NOMO-1 (cell line): ENCODE measurements around the gene CEP152.
"Not testable (repeated sequence)": the region's sequence is repeated elsewhere in the genome, so short reads cannot be mapped to it uniquely, and the experiment has no call there.

Experiments
- DNase-seq, 2 experiments: peaks; one replicate each; lab custom pipeline; 2025; ENCODE audit not compliant: unreplicated experiment in 2 of 2; lab: John Stamatoyannopoulos, UW

Gene CEP152, protein sequence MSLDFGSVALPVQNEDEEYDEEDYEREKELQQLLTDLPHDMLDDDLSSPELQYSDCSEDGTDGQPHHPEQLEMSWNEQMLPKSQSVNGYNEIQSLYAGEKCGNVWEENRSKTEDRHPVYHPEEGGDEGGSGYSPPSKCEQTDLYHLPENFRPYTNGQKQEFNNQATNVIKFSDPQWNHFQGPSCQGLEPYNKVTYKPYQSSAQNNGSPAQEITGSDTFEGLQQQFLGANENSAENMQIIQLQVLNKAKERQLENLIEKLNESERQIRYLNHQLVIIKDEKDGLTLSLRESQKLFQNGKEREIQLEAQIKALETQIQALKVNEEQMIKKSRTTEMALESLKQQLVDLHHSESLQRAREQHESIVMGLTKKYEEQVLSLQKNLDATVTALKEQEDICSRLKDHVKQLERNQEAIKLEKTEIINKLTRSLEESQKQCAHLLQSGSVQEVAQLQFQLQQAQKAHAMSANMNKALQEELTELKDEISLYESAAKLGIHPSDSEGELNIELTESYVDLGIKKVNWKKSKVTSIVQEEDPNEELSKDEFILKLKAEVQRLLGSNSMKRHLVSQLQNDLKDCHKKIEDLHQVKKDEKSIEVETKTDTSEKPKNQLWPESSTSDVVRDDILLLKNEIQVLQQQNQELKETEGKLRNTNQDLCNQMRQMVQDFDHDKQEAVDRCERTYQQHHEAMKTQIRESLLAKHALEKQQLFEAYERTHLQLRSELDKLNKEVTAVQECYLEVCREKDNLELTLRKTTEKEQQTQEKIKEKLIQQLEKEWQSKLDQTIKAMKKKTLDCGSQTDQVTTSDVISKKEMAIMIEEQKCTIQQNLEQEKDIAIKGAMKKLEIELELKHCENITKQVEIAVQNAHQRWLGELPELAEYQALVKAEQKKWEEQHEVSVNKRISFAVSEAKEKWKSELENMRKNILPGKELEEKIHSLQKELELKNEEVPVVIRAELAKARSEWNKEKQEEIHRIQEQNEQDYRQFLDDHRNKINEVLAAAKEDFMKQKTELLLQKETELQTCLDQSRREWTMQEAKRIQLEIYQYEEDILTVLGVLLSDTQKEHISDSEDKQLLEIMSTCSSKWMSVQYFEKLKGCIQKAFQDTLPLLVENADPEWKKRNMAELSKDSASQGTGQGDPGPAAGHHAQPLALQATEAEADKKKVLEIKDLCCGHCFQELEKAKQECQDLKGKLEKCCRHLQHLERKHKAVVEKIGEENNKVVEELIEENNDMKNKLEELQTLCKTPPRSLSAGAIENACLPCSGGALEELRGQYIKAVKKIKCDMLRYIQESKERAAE (N-terminal part only)

GRCh38 chr15:48810414-48811324 is at the start of gene CEP152:
Gene CEP152, minus strand, starts transcription at chr15:48811069. Its CDS starts 5,420 bp downstream, at chr15:48805649.
- DNase-seq = peak; percentile 98 to 99

GRCh38 chr15:48859426-48859825 is 48.6 kb upstream of the CEP152 start:
- no peak for DNase-seq

- DNase-seq = peak in 1 of 2 experiments; percentile 26
Observed at GRCh38 chr15:48858401-48858800, 47.5 kb upstream of the CEP152 start.

- no peak for DNase-seq
Observed at GRCh38 chr15:48856942-48857341, 46.1 kb upstream of the CEP152 start.

DNA sequence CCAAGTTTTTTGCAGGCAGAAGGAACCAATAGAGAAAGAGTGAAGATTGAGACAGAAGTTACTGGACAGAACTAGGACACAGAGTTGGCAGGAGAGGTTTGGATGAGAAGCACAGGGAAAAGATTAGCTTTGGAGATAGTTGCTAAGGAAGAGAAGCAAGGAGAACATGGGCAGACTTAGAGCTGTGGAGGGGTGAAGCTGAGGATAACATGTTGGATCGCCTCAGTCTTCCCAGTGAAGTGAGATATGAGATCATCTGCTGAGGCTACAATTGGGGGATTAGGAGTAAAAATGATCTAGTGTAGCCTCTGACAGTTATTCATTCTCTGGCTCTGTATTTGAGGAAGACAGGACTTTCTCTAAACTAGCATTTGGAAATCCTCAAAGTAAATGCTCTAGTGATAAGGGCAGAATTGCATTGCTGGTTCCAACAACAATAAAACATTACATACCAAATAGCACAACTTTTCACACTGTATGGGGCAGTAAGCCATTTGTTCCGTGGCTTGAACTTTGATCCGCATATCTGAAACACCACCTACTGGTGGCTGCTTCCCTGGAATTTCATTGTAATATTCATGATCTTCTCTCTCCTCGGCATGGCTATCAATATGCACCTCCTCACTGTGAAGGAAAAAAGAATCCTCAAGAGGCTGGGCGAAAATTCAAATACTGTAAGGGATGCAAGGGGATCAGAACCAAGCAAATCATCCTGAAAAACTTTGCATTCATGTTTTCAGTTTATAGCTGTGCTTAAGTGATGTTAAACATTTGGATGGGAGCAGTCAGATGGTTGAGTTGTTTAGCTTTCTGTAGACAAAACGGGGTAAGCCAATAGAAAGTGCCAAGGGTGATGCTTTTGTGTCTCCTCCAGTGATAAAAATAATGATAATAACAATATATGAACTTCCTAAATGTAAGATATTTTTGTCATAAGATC is 44.9 kb upstream of the CEP152 start:
- DNase-seq = no peak

DNA sequence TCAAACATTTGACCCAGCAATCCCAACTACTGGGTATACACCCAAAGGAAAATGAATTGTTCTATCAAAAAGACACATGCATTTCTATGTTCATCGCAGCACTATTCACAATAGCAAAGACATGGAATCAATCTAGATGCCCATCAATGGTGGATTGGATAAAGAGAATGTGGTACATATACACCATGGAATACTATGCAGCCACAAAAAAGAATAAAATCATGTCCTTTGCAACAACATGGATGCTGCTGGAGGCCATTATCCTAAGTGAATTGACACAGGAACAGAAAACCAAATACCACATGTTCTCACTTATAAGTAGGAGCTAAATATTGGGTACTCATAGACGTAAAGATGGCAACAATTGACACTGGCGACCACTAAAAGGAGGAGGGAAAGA is 43.6 kb upstream of the CEP152 start:
- not testable (repeated sequence) for DNase-seq

GRCh38 chr15:48851956-48852355 is 41.1 kb upstream of the CEP152 start:
- DNase-seq = no peak

DNA sequence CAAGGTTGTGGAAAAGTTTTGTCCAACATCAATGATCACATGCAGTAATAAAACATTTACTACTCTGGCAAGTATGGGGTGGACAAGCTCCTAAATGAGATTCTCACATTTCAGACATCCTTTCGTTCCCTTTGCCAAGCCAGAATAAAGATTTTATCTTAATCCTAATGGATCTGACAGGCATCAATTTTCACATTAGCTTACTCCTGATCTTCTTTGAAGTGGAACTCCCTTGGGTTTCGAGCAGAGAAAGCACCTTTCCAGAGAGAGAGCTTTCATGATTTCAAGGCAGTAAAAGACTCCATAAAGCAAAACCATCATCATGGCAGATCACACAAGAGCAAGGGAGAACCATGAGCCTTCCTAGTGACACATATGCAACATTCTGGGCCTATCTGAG is 39.8 kb upstream of the CEP152 start:
- no peak for DNase-seq

DNA sequence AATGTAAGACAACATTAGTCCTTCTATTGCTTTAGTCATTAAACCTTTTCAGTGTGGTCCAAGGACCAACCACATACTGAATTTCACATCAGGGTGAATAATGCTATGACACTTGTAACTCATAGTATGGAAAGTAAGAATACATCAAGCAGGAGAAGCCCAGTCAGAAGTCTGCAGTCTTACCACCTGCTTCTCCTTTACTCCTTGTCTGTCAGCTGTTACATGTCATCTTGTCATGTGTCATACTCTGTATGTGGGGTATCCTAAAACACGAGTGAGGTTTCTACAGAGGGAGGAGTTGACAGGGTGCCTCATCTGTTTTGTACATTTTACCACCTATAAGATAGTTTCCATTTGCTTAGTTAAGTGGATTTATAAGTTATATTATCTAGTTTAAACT is 34.3 kb upstream of the CEP152 start:
- no peak for DNase-seq

GRCh38 chr15:48842501-48842900 is 31.6 kb upstream of the CEP152 start:
- DNase-seq = no peak

- no peak for DNase-seq
Observed at GRCh38 chr15:48834756-48835155, 23.9 kb upstream of the CEP152 start.

DNA sequence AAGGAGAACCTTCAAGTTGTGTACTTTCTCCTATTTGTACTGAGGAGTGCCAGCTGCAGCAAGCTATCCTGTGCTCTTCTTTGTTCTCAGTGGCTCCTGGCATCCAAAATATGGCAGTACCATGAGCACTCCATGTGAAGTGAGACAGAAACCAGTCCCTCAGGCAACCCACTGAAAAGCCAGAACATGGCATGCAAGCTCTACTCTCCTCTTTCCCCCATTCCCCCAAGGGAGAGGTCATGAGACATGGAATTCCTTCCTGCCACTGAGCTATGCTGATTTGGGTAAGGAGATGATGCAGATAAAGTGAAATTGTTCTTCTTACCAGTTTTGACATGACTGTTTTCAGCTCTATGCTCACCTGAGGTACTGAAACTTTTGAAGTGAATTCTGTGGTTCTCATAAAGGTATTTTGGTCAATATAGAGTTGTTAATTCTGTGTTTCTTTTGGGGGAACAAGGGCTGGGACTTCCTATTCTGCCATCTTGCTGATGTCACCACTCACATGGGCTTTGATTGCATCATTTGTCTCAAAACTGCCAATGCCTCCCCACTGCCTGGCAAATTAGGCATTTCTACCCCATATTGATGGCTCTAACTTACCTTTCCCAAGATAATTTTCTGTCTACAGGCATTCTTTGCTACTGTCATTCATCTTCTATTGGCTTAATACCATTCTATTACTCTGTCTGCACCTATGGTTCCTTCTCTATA is 22.8 kb upstream of the CEP152 start:
- DNase-seq = no peak

DNA sequence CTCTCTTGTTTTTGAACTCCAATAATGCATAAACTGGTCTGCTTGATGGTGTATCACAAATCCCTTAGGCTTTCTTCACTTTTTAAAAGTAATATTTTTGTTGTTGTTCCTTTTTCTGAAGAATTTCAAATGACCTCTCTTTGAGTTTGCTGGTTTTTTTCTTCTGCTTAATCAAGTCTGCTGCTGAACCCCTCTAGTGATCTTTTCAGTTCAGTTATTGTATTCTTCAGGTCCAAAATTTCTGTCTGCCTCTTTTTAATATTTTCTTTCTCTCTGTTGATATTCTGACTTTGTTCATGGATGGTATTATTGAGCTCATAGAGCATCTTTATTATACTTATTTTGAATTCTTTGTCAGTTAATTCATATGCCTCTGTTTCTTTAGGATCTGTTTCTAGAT is 21.8 kb upstream of the CEP152 start:
- DNase-seq = no peak

- DNase-seq = no peak
Observed at GRCh38 chr15:48828906-48829305, 18.0 kb upstream of the CEP152 start.

- DNase-seq = no peak
Observed at GRCh38 chr15:48828471-48828870, 17.6 kb upstream of the CEP152 start.

DNA sequence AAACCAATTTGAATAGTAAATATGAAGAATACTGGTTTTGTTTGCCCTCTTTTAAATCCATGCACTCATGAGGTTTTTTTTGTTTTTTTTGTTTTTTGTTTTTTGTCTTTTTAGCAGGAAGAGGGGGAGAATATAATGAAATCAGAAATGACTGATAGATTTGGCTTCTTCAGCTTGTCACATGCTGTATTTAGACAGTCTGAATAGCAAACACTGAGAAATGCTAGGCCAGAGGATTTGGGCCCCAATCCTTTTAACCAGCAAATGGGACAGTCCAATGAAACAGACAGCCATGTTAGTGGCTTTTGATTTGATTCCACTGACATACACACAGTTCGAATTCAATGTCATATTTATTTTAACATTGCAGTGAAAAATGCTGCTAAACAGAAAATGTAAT is 14.2 kb upstream of the CEP152 start:
- DNase-seq = no peak

- no peak for DNase-seq
Observed at GRCh38 chr15:48823706-48824105, 12.8 kb upstream of the CEP152 start.

- DNase-seq = no peak
Observed at GRCh38 chr15:48823237-48823636, 12.4 kb upstream of the CEP152 start.
